H9 (cell line): ENCODE data around the gene DIP2C. TPM values are rescaled to one million over a fixed set of nuclear protein-coding genes. Genes with fewer than 3 reads are reported as not detected.

Experiments
- DNase-seq: peaks from one replicate; pipeline ENCODE4 v3.0.0-alpha.2; 2017
- H2AFZ ChIP-seq: one replicate; pipeline ENCODE4 v1.6.1; 2013; ENCODE audit warnings: mild to moderate bottlenecking, low read length, control low read depth, moderate library complexity
- H2AK5ac ChIP-seq: 2 replicates; pipeline ENCODE4 v1.6.1; 2013; ENCODE audit warnings: low read length, control low read depth, mixed read lengths; ENCODE audit not compliant: insufficient read length
- H2BK120ac ChIP-seq: one replicate; pipeline ENCODE4 v1.6.1; 2013; ENCODE audit warnings: low read depth, mild to moderate bottlenecking, low read length, control low read depth, inconsistent platforms; ENCODE audit not compliant: poor library complexity, severe bottlenecking
- H2BK12ac ChIP-seq: 2 replicates; pipeline ENCODE4 v1.6.1; 2013; ENCODE audit warnings: low read length, control low read depth, mixed read lengths, low read depth; ENCODE audit not compliant: insufficient read length
- H2BK15ac ChIP-seq: 2 replicates; pipeline ENCODE4 v1.6.1; 2013; ENCODE audit warnings: low read depth, low read length, control low read depth
- H2BK20ac ChIP-seq: one replicate; pipeline ENCODE4 v1.6.1; 2013; ENCODE audit warnings: low read depth, mild to moderate bottlenecking, low read length, control low read depth, inconsistent platforms; ENCODE audit not compliant: poor library complexity, severe bottlenecking
- H2BK5ac ChIP-seq: 2 replicates; pipeline ENCODE4 v1.6.1; 2013; ENCODE audit warnings: low read length, control low read depth, mixed read lengths; ENCODE audit not compliant: insufficient read length
- H3K14ac ChIP-seq: 2 replicates; pipeline ENCODE4 v1.6.1; 2013; ENCODE audit warnings: low read length, control low read depth; ENCODE audit not compliant: insufficient read depth
- H3K18ac ChIP-seq: 2 replicates; pipeline ENCODE4 v1.6.1; 2013; ENCODE audit warnings: low read depth, mild to moderate bottlenecking, mixed read lengths, low read length, control low read depth; ENCODE audit not compliant: insufficient read length
- H3K23ac ChIP-seq: 2 replicates; pipeline ENCODE4 v1.6.1; 2013; ENCODE audit warnings: low read length, control low read depth, mixed read lengths, low read depth; ENCODE audit not compliant: insufficient read length
- H3K23me2 ChIP-seq: 2 replicates; pipeline ENCODE4 v1.6.1; 2013; ENCODE audit warnings: low read depth, mild to moderate bottlenecking, mixed read lengths, low read length, control low read depth; ENCODE audit not compliant: insufficient read length, poor library complexity, severe bottlenecking
- H3K27ac ChIP-seq: 2 replicates; pipeline ENCODE4 v1.5.1; 2013; ENCODE audit warnings: low read length, control low read depth, mixed read lengths, low read depth; ENCODE audit not compliant: insufficient read length
- H3K27me3 ChIP-seq: 2 replicates; pipeline ENCODE4 v1.6.1; 2013; ENCODE audit warnings: low read length, control low read depth, inconsistent platforms; ENCODE audit not compliant: insufficient read depth
- H3K4ac ChIP-seq: 2 replicates; pipeline ENCODE4 v1.6.1; 2013; ENCODE audit warnings: low read depth, mild to moderate bottlenecking, control low read depth, inconsistent platforms, low read length, moderate library complexity
- H3K4me1 ChIP-seq: 2 replicates; pipeline ENCODE4 v1.6.1; 2013; ENCODE audit warnings: low read length, control low read depth, inconsistent platforms; ENCODE audit not compliant: insufficient read depth
- H3K4me2 ChIP-seq: 2 replicates; pipeline ENCODE4 v1.6.1; 2013; ENCODE audit warnings: low read length, control low read depth, mixed read lengths; ENCODE audit not compliant: insufficient read length, insufficient read depth
- H3K56ac ChIP-seq: 2 replicates; pipeline ENCODE4 v1.6.1; 2013; ENCODE audit warnings: low read depth, mild to moderate bottlenecking, mixed read lengths, low read length, control low read depth; ENCODE audit not compliant: insufficient read length
- H3K79me1 ChIP-seq: 2 replicates; pipeline ENCODE4 v1.6.1; 2013; ENCODE audit warnings: low read depth, mild to moderate bottlenecking, moderate library complexity, low read length, control low read depth, inconsistent platforms; ENCODE audit not compliant: insufficient read depth, poor library complexity, severe bottlenecking
- H3K79me2 ChIP-seq: 2 replicates; pipeline ENCODE4 v1.6.1; 2013; ENCODE audit warnings: low read length, control low read depth, inconsistent platforms; ENCODE audit not compliant: insufficient read depth
- H3K9ac ChIP-seq: 2 replicates; pipeline ENCODE4 v1.6.1; 2013; ENCODE audit warnings: low read length, control low read depth, mixed read lengths; ENCODE audit not compliant: insufficient read length; ENCODE audit errors: extremely low read depth
- H3K9me3 ChIP-seq: one replicate; pipeline ENCODE4 v1.6.1; 2013; ENCODE audit warnings: low read depth, low read length, inconsistent platforms; ENCODE audit not compliant: control insufficient read depth
- H3T11ph ChIP-seq: one replicate; pipeline ENCODE4 v1.6.1; 2013; ENCODE audit warnings: mild to moderate bottlenecking, low read length, control low read depth, inconsistent platforms
- H4K20me1 ChIP-seq: one replicate; pipeline ENCODE4 v1.6.1; 2013; ENCODE audit not compliant: control insufficient read depth, insufficient read length, insufficient read depth
- H4K5ac ChIP-seq: 2 replicates; pipeline ENCODE4 v1.6.1; 2013; ENCODE audit warnings: low read depth, mild to moderate bottlenecking, mixed read lengths, low read length, control low read depth; ENCODE audit not compliant: insufficient read length
- H4K8ac ChIP-seq: replicated peaks from 2 replicates; pipeline ENCODE4 v1.6.1; 2013; ENCODE audit warnings: low read length, control low read depth, mixed read lengths, low read depth; ENCODE audit not compliant: insufficient read length
- H4K91ac ChIP-seq: 2 replicates; pipeline ENCODE4 v1.6.1; 2013; ENCODE audit warnings: low read depth, mild to moderate bottlenecking, moderate library complexity, mixed read lengths, low read length, control low read depth; ENCODE audit not compliant: insufficient read length
- H3K27ac Mint-ChIP-seq, 3 experiments: 2 replicates in 2 of 3; 3 replicates in 1 of 3; pipeline ENCODE4 v1.8.0; 2020 to 2021; ENCODE audit warnings: mixed read lengths in 3 of 3, mild to moderate bottlenecking in 1 of 3, moderate library complexity in 1 of 3
- H3K27me3 Mint-ChIP-seq: 2 replicates; pipeline ENCODE4 v1.8.0; 2021; ENCODE audit warnings: low read depth, mild to moderate bottlenecking, moderate library complexity, mixed read lengths
- H3K36me3 Mint-ChIP-seq, 3 experiments: 2 replicates in 2 of 3; 3 replicates in 1 of 3; pipeline ENCODE4 v1.8.0; 2020 to 2021; ENCODE audit warnings: low read depth in 3 of 3, mixed read lengths in 3 of 3; ENCODE audit not compliant: insufficient read depth in 1 of 3
- H3K4me1 Mint-ChIP-seq, 2 experiments: 2 replicates each; pipeline ENCODE4 v1.8.0; 2020; ENCODE audit warnings: mixed read lengths in 2 of 2
- H3K4me3 Mint-ChIP-seq, 2 experiments: 2 replicates in 1 of 2; 3 replicates in 1 of 2; pipeline ENCODE4 v1.8.0; 2020 to 2021; ENCODE audit warnings: mild to moderate bottlenecking in 2 of 2, mixed read lengths in 2 of 2, moderate library complexity in 1 of 2
- H3K9me3 Mint-ChIP-seq, 2 experiments: 2 replicates in 1 of 2; 3 replicates in 1 of 2; pipeline ENCODE4 v1.8.0; 2020; ENCODE audit warnings: mild to moderate bottlenecking in 2 of 2, mixed read lengths in 2 of 2, moderate library complexity in 1 of 2
- WGBS: extraction: QIAGEN DNeasy Blood & Tissue Kit; methylation state at CpG from one replicate; pipeline ENCODE4 v1.1.7; 2013; ENCODE audit warnings: missing lambda C conversion rate, low lambda C conversion rate, mixed read lengths; ENCODE audit not compliant: insufficient read length; ENCODE audit errors: extremely low coverage; 5-methylcytosine and 5-hydroxymethylcytosine counted together
- total RNA-seq: library from RNA; stranded (reverse); gene quantifications from 2 replicates; pipeline ENCODE4 v1.2.1, GENCODE V29; 2021
- TF ChIP-seq, protein P1 (sequence below): fragments of 200-600 bp; sonication (generic); conservative IDR thresholded peaks from 3 replicates; pipeline ENCODE4 v1.8.0; 2021; ENCODE audit warnings: antibody characterized with exemption, mild to moderate bottlenecking

Gene DIP2C
- total RNA-seq, 1 experiment from 2014 or later: 7.9 TPM

DNA sequence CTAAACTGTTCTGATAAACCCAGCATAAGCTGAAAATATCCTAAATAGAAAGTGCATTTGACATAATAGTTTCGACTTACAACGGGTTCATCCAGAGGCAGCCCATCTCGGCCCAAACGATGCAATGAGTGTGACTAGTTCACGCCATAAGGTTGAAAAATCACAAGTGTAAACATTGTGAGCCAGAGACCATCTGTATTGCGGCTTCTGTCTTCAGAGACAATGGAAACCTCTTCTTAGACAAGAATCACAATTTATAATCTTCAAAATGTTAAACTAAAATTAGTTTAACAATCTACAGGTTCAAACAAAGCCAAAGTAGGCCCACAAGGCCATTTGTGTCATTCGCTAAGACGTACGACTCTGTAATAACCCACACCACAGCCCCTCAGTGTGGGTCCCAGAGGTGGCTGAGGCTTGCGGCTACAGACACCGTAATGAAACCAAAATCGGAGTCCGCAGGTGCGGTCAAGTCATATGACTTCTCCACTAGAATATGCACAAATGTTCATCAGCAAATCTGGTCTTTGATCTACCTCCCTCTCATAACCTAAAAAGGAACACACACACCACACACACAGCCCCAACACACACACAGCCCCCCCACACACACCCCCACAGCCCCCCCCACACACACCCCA is 81.8 kb downstream of the DIP2C start:
- H3K56ac ChIP-seq: no peak overlapping the region
- no peak overlapping the region for H4K8ac ChIP-seq
- no peak overlapping the region for H3K4ac ChIP-seq
- Mint-ChIP-seq H3K27ac (no peak overlapping the region), H3K9me3 (no peaks in the 10 kb centered on the region), H3K4me3 (no peak overlapping the region), H3K27me3 (no peaks in the 10 kb centered on the region), H3K4me1 (peaks cover 35 to 47% of the 10 kb centered on the region in 2 experiments), H3K36me3 (no peaks in the 10 kb centered on the region; a peak in 1 of 7 replicates)
- H3K9ac ChIP-seq: no peak overlapping the region
- no peak overlapping the region for H2BK20ac ChIP-seq
- H3K27ac ChIP-seq: no peak overlapping the region
- no peak for DNase-seq
- peaks cover 3% of the 10 kb centered on the region; the same call in 1 of the 2 replicates for H3K4me1 ChIP-seq
- H2BK120ac ChIP-seq: no peak overlapping the region
- no peaks in the 10 kb centered on the region for H3K27me3 ChIP-seq
- H3K14ac ChIP-seq: no peak overlapping the region
- H2BK5ac ChIP-seq: no peak overlapping the region
- no peak overlapping the region for H3K23ac ChIP-seq
- no peak overlapping the region for H4K91ac ChIP-seq
- no peaks in the 10 kb centered on the region for H3K23me2 ChIP-seq
- H3K4me2 ChIP-seq: no peak overlapping the region
- no peak overlapping the region for H3K18ac ChIP-seq
- H2BK12ac ChIP-seq: no peak overlapping the region
- no peak overlapping the region for H4K5ac ChIP-seq
- TF ChIP-seq, protein P1, sequence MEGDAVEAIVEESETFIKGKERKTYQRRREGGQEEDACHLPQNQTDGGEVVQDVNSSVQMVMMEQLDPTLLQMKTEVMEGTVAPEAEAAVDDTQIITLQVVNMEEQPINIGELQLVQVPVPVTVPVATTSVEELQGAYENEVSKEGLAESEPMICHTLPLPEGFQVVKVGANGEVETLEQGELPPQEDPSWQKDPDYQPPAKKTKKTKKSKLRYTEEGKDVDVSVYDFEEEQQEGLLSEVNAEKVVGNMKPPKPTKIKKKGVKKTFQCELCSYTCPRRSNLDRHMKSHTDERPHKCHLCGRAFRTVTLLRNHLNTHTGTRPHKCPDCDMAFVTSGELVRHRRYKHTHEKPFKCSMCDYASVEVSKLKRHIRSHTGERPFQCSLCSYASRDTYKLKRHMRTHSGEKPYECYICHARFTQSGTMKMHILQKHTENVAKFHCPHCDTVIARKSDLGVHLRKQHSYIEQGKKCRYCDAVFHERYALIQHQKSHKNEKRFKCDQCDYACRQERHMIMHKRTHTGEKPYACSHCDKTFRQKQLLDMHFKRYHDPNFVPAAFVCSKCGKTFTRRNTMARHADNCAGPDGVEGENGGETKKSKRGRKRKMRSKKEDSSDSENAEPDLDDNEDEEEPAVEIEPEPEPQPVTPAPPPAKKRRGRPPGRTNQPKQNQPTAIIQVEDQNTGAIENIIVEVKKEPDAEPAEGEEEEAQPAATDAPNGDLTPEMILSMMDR: no peak
- no peak overlapping the region for H2AK5ac ChIP-seq
- peaks cover under 1% of the 10 kb centered on the region for H4K20me1 ChIP-seq
- H2BK15ac ChIP-seq: no peak overlapping the region
- no CpG with 5 or more reads among the region's 14 CpGs for WGBS
- no peaks in the 10 kb centered on the region for H3K79me1 ChIP-seq
- no peaks in the 10 kb centered on the region for H3K9me3 ChIP-seq
- no peak overlapping the region for H3T11ph ChIP-seq
- no peaks in the 10 kb centered on the region for H3K79me2 ChIP-seq
- no peak overlapping the region for H2AFZ ChIP-seq
